ENCODE data around the gene PPP1R26. TPM values are rescaled to one million over a fixed set of nuclear protein-coding genes. Genes with fewer than 3 reads are reported as not detected.
"Not testable (repeated sequence)": the region's sequence is repeated elsewhere in the genome, so short reads cannot be mapped to it uniquely, and the experiment has no call there.

The PPP1R26 gene
- total RNA-seq, 1 donor from 2014 or later = 23.3 TPM

GRCh38 chr9:135526730-135527571, 47.4 kb downstream of the PPP1R26 start:
- DNase-seq (no peak), ATAC-seq (ENCODE audit: poor library complexity) (no peak)
- intact Hi-C loops (cut with DNase I) = no loop called here

- intact Hi-C loops (cut with DNase I); ATAC-seq (ENCODE audit: poor library complexity); DNase-seq: not testable (repeated sequence)
Observed at GRCh38 chr9:135528842-135529435, 49.4 kb downstream of the PPP1R26 start.

- no peak for ATAC-seq (ENCODE audit: poor library complexity)
- DNase-seq = no peak
- intact Hi-C loops (cut with DNase I) = no loop called here
Observed at GRCh38 chr9:135530146-135530545, 50.6 kb downstream of the PPP1R26 start.

GRCh38 chr9:135531096-135531495, 51.5 kb downstream of the PPP1R26 start:
- intact Hi-C loops (cut with DNase I) = no loop called here
- ATAC-seq (ENCODE audit: poor library complexity) = no peak
- DNase-seq = no peak

GRCh38 chr9:135533113-135533512, 53.5 kb downstream of the PPP1R26 start:
- intact Hi-C loops (cut with DNase I) = no loop called here
- no peak for ATAC-seq (ENCODE audit: poor library complexity)
- DNase-seq = no peak

- DNase-seq = no peak
- no peak for ATAC-seq (ENCODE audit: poor library complexity)
- intact Hi-C loops (cut with DNase I) = no loop called here
Observed at GRCh38 chr9:135533674-135534073, 54.1 kb downstream of the PPP1R26 start.

GRCh38 chr9:135534192-135534711, 54.7 kb downstream of the PPP1R26 start:
- intact Hi-C loops (cut with DNase I); ATAC-seq (ENCODE audit: poor library complexity): not testable (repeated sequence)

GRCh38 chr9:135534826-135535225, 55.2 kb downstream of the PPP1R26 start:
- DNase-seq; intact Hi-C loops (cut with DNase I); ATAC-seq (ENCODE audit: poor library complexity): not testable (repeated sequence)

More at GRCh38 chr9:135534192-135534711, 54.7 kb downstream of the PPP1R26 start:
- not testable (repeated sequence) for DNase-seq

- ATAC-seq (ENCODE audit: poor library complexity); DNase-seq; intact Hi-C loops (cut with DNase I): not testable (repeated sequence)
Observed at GRCh38 chr9:135535631-135536030, 56.0 kb downstream of the PPP1R26 start.

- intact Hi-C loops (cut with DNase I) = no loop called here
- ATAC-seq (ENCODE audit: poor library complexity) = no peak
Observed at GRCh38 chr9:135536216-135536615, 56.6 kb downstream of the PPP1R26 start.

More at GRCh38 chr9:135536216-135536615, 56.6 kb downstream of the PPP1R26 start:
- no peak for DNase-seq

Other genes with a start within 250 kb of the PPP1R26 start
- gene MRPS2, start 20.9 kb downstream of the PPP1R26 start, total RNA-seq = 41.7 TPM
- not detected for gene LCN1, start 41.7 kb downstream of the PPP1R26 start, total RNA-seq
- gene OBP2A, start 66.3 kb downstream of the PPP1R26 start, total RNA-seq = not detected
- not detected for gene PAEP, start 82.0 kb downstream of the PPP1R26 start, total RNA-seq
- gene GLT6D1, start 159.8 kb downstream of the PPP1R26 start, total RNA-seq = not detected
- not detected for gene LCN9, start 183.5 kb downstream of the PPP1R26 start, total RNA-seq
- not detected for gene SOHLH1, start 219.7 kb downstream of the PPP1R26 start, total RNA-seq
- gene KCNT1, start 222.4 kb downstream of the PPP1R26 start, total RNA-seq = 3.9 TPM

Data from Right ventricle myocardium superior (tissue), 1 donor.